ENCODE measurements around the gene SYS1.
A peak's percentile ranks its signal among the peaks of the same experiment; 100 is the strongest.

The SYS1 gene

DNA sequence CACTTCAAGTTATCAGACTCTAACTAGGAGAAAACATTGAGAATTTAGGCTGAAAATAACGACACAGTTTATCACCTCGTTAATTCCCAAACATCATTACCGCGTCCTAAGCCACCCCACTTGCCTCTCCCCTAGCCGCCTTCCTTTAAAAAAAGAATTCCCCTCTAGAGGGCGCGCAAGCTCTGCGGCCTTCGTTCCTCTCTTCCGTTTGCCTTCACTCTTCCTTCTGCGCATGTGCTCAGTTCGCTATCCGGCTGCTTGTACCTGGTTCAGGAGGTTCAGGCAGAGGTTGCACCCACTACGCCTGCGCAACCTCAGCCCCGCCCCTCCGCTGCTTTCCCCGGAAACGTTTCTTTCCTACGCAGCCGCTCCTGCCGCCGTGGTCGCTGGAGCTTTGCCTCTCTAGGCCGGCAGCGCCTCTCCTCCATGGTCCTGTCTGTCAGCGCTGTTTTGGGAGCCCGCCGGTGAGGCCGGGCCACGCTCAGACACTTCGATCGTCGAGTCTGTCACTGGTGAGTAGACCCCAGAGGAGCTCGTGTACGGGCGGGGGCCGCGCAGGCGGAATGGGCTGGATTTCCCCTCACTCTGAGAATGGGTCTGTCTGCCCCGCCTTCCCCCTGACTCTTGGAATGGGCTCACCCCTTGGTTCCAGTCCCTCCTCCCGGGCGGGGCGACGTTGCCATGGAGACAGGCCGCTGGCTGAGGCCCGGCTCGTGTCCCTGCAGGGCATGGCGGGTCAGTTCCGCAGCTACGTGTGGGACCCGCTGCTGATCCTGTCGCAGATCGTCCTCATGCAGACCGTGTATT lies at the start of gene SYS1:
SYS1 (plus strand) TSS at position 353 of the 807 bp plus-strand sequence; CDS start at position 729, 376 bp downstream.
- peak; percentile 98 for DNase-seq (ENCODE audit: low read depth)

DNA sequence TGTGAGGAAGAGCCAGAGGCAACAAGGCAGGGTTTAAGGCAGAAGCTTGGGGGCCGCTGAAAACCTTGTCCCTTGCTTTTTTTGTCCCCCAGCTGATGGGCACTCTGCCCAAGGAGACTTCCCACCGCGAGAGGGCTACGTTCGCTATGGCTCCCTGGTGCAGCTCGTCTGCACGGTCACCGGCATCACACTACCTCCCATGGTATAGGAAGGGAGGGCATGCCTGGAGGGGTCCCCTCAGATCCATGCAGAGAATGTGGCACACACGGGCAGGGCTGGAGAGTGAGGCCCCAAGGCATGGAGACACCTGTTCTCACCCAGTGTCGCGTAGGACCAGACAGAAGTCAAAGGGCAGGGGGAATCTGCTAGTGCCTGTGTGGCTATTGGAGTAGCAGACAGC lies 49.0 kb upstream of the SYS1 start:
- no peak for DNase-seq (ENCODE audit: low read depth)

DNA sequence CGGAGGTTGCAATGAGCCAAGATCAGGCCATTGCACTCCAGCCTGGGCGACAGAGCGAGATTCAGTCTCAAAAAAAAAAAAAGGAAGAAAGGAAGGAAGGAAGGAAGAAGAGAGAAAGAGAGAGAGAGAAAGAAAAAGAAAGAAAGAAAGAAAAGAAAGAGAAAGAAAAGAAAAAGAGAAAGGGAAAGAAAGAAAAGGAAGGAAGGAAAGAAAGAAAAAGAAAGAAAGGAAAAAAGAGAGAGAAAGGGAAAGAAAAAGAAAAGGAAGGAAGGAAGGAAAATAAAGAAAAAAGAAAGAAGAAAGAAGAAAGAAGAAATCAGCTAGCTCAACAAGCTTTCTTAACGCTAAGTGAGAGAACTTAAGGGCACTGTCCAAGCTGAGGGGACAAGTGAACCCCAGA lies 47.3 kb upstream of the SYS1 start:
- DNase-seq (ENCODE audit: low read depth): no peak

DNA sequence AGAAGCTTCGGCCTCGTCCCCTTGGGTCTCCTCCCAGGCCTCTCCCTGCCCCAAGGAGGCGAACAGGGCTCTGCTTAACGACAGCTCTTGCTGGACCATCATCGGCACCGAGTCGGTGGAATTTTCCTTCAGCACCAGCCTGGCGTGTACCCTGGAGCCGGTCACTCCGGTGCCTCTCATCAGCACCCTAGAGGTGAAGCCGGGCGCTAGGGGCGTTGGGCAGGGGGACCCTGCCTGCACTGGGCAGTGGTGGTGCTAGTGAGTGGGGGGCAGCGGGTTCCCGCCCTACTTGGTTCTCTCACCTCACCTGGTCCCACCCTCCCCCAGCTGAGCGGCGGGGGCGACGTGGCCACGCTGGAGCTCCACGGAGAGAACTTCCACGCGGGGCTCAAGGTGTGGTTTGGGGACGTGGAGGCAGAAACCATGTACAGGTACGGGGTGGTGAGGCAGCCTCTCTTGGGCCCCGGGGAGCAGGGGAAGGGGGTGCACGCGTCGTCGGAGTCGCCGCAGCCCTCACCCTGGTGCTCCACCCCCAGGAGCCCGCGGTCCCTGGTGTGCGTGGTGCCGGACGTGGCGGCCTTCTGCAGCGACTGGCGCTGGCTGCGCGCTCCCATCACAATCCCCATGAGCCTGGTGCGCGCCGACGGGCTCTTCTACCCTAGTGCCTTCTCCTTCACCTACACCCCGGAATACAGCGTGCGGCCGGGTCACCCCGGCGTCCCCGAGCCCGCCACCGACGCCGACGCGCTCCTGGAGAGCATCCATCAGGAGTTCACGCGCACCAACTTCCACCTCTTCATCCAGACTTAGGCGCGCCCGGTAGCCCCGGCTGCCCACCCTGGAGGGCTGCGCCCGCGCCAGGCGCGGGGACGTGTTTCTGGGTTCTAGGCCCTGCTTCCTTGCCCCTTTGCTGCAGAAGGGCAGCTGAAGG lies 46.5 kb upstream of the SYS1 start:
- no peak for DNase-seq (ENCODE audit: low read depth)

DNA sequence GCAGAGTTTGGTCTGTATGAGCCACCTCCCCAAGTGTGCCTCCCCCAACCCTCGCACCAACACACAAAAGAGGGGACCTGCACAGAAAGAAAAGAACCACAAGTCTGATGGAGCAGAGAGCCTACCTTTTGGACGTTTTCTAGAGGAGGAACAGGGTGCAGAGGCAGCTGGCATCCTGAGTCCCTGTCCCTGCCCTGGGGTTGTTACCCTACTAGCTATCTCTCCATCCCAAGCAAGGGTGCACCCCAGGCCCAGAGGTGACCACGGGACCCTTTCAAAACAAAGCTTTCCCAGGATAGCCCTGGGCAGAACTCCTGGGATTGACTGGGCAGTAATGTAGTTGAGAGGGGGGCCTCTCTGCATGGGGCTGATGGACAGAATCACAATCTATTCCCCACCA lies 45.1 kb upstream of the SYS1 start:
- DNase-seq (ENCODE audit: low read depth): no peak

DNA sequence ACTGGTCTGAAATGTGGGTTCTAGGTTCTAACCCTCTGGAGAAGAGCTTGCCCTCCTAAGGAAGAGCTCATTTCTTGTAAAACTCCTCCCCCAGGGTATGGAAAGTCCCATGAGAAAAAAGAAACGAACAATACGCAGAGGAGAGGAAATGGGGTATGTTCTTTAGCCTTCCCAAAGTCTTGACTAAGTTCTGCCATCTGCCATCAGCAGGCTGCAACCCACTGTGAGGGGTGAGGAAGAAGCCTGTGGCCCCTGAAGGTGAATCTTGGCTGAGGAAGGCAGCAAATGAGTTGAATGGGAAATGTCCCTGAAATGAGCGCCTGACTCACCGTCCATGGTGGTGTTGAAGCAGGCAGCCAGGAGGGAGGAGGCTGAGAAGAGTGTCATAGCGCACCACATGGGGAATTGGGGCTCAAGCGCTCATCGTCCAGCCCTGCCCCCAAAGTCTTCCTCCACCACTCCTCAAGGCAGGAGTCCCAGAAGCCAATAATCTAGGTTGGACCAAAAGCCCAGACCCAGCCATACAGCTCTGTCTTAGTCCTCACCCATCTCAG lies 44.5 kb upstream of the SYS1 start:
- DNase-seq (ENCODE audit: low read depth): no peak

DNA sequence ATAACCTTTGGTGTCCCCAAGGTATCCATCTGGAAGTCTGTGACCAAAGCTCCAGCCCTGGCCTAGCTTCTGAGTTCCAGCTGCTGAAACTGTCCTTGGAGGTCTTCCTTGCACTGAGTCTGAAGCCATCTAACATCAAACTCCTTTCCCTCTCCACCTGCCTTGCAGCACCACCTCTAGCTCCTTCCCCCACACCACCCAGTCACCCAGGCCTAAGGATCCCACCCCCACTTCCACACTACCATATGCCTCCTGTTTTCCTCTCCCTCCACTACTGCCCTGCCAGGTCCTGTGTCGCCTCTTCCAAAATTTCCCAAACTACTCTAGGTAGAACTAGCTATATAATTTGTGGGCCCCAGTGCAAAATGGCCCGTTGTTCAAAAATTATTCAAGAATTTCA lies 44.0 kb upstream of the SYS1 start:
- DNase-seq (ENCODE audit: low read depth): no peak

DNA sequence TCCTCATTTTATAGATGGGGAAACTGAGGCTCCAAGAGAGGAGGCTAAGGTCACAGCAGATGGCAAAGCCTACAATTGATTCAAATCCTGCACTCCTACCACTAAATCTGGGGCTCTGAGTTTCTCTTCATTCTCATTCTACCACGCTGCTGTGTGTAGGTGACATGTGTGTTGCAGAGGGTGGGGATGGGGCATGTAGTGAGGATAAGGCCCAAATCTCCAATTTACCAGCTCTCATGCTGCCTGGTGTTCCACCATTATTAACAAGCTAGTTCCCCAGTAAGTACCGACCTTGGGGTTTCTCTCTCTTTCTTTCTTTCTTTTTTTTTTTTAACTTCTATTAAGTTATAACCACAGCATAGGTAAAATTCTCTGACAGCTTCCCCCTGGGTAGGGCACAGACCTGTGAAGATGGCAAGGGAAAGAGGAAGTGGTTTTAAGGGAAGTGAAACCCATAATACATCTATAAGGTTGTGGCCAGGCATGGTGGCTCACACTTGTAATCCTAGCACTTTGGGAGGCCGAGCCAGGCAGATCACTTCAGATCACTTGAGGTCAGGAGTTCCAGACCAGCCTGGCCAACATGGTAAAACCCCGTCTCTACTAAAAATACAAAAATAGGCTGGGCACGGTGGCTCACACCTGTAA lies 41.9 kb upstream of the SYS1 start:
- DNase-seq (ENCODE audit: low read depth): no peak

DNA sequence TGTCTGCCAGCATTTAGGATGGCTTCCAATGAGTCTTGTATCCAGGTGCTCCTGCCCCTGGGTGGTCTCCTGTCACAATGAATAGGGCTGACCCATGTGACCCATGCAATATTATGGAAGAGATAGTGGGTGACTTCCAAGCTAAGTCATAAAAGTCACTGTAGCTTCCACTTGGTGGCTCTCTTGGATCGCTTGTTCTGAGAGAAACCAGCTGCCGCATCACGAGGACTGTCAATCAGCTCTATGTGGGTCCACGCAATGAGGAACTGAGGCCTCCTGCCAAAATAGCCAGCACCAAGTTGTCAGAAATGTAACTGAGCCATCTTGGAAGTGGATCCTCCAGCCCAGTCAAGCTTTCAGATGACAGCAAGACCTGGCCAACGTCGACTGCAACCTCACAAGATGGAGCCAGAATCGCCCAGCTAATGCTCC lies 40.0 kb upstream of the SYS1 start:
- DNase-seq (ENCODE audit: low read depth): no peak

DNA sequence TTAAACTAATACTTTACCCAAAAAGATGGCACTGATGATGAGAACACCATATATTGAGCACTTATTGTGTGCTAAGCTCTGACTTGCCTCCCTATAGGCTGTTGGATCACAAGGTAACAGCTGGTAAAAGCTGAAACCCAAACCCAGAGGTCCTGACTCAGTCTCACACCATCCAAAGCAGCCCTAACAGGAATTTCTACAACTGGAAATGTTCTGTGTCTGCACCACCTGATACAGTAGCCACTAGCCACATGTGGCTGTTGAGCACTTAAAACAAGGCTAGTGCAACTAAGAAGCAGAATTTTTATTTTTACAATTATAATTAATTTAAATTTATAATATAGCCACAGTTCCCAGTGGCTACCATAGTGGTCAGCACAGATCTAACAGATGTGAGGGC lies 39.2 kb upstream of the SYS1 start:
- no peak for DNase-seq (ENCODE audit: low read depth)

DNA sequence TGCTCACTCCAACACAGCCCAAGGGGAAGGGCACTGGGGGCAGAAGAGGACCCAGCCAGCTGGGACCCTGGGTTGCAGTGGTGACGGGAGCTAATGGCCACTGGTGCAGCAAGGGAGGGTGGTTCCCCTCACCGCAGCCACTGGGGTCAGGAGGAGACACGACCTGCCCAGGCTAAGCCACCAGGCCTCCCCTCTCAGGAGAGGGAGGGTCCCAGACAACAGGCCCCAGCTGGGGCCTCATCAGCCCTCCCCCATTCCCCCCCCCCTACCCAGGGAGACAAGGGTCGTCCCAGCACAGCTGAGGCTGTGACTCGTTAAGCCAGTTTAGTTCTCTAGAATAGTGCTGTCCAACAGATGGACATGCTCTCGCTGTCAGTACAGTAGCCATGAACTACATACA lies 37.6 kb upstream of the SYS1 start:
- DNase-seq (ENCODE audit: low read depth): no peak

DNA sequence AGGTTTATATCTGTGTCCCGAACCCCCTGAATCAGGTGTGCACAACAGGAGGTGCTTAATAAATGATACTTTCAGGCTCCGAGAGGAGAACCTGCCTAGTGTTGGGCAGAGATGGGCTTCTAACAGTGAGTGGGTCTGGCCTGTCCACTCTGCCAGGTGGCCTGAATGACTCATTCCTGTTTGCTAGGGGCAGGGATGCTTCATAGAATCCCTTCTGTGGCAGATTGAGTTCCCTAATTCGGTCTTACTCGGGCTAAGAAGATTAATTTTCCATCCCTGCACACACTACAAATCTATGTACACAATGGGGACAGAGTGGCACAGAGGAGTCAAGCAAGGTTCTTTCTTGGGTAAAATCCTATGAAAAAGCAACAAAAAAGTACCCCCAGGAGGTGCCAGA lies 34.5 kb upstream of the SYS1 start:
- DNase-seq (ENCODE audit: low read depth): no peak

DNA sequence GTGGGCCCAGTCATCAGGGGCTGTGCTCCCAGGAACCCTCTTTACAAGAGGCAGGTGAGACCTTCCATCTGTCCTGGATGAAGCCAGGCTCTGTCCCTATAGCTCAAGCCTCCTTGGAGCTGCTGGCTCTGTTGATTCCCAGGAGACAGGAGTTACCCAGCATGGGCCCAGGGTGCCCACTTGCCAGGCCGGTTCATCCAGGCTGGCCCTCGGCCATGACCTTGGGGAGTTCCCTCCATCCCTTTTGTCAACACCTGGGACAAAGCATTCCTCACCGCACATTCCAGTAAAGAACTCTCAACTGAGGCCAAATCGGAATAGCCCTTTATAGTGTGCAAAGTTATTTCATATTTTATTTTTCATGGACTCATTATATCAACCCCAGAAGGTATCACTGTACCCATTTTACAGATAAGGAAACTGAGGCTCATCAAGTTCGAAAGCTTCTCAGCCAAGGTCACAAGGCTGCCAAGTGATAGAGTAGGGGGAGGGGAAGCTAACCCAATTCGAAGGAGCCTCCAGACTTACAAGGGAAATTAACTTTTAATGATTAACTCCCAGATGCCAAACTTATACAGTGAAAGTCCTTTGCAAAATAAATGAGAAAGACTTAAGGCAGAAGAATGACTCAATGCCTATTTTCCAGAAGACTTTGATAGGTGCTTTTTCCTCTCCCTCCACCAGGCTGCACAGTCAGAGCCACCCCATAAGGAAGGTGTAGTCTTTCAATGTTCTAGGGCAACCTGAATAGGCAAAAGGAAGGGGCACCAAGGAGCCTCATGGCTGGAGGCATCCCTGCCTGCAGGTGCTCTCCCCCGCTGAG lies 33.2 kb upstream of the SYS1 start:
- no peak for DNase-seq (ENCODE audit: low read depth)

DNA sequence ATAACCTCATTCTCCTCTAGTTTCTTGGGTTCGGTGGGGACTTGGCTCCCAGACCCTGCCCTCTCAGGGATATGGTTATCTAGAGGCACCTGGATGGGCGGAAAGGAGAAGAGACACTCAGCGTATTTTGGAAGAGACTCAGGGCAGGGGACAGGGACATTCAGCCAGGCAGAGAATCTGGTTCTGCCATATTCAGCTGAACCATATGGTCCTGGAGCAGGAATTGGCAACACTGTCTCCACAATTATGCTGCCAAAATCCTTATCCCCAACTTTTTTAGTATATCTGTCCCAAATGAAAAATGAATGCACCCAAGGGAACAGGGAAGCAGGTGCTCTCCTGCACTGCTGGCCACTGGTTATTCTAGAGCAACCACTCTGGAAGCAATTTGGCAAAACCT lies 32.5 kb upstream of the SYS1 start:
- DNase-seq (ENCODE audit: low read depth): no peak

DNA sequence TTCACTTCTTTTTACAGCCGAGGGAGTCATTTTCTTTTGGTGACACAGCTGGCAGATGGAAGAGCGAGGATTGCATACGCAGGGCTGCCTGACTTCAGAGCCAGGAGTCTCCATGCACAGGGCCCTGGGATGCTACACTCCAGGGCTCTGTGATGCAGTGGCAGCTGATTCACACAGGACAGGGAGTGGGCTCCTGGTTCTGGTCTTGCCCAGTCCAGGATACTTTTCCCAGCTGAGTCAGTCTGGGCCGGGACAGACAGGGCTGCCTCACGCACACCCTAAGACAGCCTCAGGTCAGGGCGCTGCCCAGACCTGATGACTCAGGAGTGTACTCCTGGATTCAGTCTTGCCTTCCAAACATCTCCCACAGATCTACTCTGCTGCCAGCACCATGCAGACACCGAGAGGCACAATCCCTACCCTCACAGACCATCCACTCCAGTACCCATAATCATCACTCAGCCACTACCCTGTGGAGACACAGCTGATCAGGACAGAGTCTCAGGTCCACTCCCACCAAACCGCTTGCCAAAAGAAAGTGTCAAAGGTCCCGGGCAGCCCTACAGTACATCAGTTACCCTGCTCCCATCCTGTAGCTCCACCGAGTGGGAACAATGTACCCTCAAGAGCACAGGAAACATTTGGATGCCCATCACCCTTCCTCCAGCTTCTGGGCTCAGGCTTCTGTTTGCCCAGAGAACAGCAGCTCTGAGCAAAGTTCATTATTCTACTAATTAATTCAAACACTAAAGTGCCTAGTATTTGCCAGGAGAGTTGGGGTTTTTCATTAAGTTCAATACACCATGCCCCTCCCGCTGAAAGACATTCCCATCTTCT lies 26.2 kb upstream of the SYS1 start:
- no peak for DNase-seq (ENCODE audit: low read depth)

DNA sequence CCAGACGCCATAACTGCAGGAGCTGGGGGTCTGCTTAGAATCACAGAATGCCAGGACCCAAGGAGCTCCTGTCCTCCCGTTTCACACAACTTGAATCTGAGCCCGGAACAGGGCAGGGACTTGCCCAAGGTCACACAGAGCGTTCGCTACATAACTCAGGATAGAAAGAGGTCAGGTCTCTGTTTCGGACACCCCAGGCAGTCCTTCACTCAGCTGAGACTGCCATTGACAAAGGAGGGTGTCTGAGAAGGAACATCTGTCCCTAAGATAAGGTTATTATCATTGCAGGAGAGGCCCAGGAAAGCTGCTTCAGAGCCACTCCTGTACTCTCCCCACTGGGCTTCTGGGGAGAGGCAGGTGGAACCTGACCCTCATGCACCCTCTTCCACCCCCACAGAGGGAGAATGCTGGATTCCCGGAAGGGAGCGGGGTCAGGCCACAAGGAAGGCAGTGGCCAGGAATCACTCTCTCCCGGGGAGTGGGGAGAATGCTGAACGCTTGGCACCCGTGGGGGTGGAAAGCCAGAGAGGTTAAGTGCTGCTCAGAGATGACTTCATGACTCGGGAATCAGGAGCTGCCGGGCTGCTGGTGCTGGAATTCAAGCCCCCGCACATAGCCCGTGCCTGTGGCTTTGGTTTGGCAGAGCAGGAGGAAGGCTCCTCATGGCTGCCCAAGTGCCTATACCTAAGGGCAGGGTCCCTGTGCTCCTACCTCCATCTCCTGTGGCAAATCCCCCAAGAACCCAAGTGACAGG lies 25.4 kb upstream of the SYS1 start:
- DNase-seq (ENCODE audit: low read depth): no peak

DNA sequence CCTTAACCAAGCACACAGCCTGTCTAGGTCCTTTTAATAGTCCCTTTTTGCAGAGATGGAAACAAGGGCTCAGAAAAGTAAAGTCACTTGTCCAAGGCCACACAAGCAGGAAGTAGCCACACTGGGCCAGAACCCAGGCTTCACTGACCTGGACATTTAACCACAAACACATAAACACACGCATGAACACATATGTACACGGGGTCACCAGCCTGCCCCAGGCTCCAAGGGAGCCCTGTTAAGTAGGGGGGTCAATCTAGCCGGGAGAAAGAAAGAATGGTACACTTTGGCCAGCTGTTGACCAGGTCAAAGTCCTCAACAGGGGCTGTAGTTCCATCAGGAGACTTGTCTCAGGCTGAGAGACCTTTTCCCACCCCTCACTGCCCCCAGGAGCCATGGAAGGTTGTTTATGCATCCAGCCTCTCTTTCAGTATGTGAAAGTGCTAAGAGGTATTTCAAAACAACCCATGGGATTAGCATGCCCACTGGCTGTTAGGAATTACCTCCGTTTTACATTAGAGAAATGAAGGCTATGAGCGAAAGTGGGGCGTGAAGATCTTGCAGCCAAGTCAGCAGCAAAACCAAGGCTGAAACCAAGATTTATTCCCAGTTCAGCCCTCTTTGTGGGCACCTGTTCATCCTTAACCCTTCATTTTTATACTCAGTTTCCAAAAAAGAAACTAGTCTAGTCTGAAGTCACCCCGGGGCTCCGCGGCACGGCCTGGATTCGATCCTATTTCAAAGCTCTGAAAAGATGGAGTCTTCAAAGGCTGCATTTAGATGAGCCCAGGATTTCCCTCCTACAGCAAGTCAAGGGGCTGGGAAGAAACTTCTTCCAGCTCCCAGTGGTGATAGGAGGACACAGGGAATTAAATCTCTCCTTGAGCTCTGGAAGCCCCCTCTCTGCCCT lies 24.6 kb upstream of the SYS1 start:
- DNase-seq (ENCODE audit: low read depth): no peak

DNA sequence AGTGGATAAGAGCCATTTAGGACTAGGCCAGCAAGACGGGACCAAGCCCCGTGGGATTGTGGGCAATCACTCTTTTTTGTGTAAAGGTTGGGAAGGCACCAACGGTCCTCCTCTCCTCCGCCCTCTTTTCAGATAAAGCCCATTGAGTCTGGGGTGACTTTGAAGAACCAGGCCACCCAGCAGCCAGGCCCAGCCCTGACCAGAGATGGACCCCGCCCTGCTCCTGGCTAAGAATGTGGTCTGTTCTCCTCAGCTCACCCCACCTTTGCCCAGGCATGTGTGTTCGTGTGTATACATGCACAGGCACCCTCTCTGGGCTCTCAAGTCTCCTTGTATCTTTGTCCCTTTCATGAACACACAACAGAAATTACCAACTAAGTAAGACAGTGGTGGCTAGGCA lies 23.9 kb upstream of the SYS1 start:
- no peak for DNase-seq (ENCODE audit: low read depth)

DNA sequence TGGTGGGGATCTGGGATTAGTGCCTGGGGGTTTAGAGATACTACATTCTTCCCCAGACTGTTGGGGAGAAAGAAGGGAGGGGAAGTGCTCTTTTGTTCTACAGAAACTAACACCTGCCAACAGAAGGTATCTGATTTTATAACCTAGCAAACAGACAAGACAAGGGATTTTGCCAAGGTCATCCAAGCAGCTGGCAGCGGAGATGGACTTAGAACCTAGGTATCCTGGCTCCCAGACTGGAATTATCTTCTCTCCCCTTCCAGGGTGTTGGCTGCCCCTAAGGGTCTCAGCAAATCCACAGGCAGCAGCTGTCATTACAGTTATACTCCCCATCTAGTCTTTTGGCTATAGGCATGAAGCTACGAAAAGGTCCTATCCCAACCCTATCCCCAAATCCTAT lies 23.2 kb upstream of the SYS1 start:
- no peak for DNase-seq (ENCODE audit: low read depth)

All from T-helper 22 cell (primary cell).